Osteoblast (primary cell): ENCODE measurements around the gene TPPP. TPM values are rescaled to one million over a fixed set of nuclear protein-coding genes. Genes with fewer than 3 reads are reported as not detected.
"Not testable (repeated sequence)": the region's sequence is repeated elsewhere in the genome, so short reads cannot be mapped to it uniquely, and the experiment has no call there.

Source experiments
- DNase-seq: peaks from one replicate; pipeline ENCODE4 v3.0.0; 2011; ENCODE audit warnings: low spot score, mixed read lengths; ENCODE audit not compliant: insufficient read length; ENCODE audit errors: missing footprints
- H2AFZ ChIP-seq: 2 replicates; pipeline ENCODE4 v1.6.0; 2011; ENCODE audit warnings: mild to moderate bottlenecking, low read length
- H3K27ac ChIP-seq: 2 replicates; pipeline ENCODE4 v1.5.1; 2011; ENCODE audit warnings: mild to moderate bottlenecking, low read depth, low read length, moderate library complexity
- H3K27me3 ChIP-seq: 2 replicates; pipeline ENCODE4 v1.6.0; 2012; ENCODE audit warnings: mild to moderate bottlenecking, control low read depth, inconsistent platforms, low read length, moderate library complexity; ENCODE audit not compliant: insufficient read depth
- H3K36me3 ChIP-seq: 2 replicates; pipeline ENCODE4 v1.5.1; 2011; ENCODE audit warnings: mild to moderate bottlenecking, low read length, control low read depth, moderate library complexity; ENCODE audit not compliant: insufficient read depth
- H3K4me1 ChIP-seq: 2 replicates; pipeline ENCODE4 v1.5.1; 2011; ENCODE audit warnings: mild to moderate bottlenecking, low read length, control low read depth, moderate library complexity; ENCODE audit not compliant: insufficient read depth
- H3K4me2 ChIP-seq: 2 replicates; pipeline ENCODE4 v1.6.0; 2011; ENCODE audit warnings: mild to moderate bottlenecking, low read length; ENCODE audit not compliant: insufficient read depth
- H3K4me3 ChIP-seq: fragments of 200-600 bp; sonication (generic); 3 replicates; pipeline ENCODE4 v1.5.1; 2012; ENCODE audit warnings: mild to moderate bottlenecking, low read length, inconsistent platforms; ENCODE audit not compliant: insufficient read depth
- H3K79me2 ChIP-seq: 2 replicates; pipeline ENCODE4 v1.6.0; 2012; ENCODE audit warnings: mild to moderate bottlenecking, low read length, control low read depth, inconsistent platforms; ENCODE audit not compliant: insufficient read depth
- H3K9me3 ChIP-seq: 2 replicates; pipeline ENCODE4 v1.5.1; 2011; ENCODE audit warnings: low read depth, low read length, control low read depth
- H4K20me1 ChIP-seq: 2 replicates; pipeline ENCODE4 v1.6.0; 2012; ENCODE audit warnings: mild to moderate bottlenecking, low read length, control low read depth; ENCODE audit not compliant: insufficient read depth
- CTCF ChIP-seq: IDR thresholded peaks from 2 replicates; pipeline ENCODE4 v1.5.1; 2011; ENCODE audit warnings: mild to moderate bottlenecking, low read depth, low read length, moderate library complexity; ENCODE audit errors: extremely low read depth
- total RNA-seq: library from RNA; depleted of rRNA; stranded (reverse); fragments of >200 nt; gene quantifications from 2 replicates; pipeline ENCODE4 v1.2.3, GENCODE V29; 2012

Gene TPPP
- total RNA-seq, 1 donor: not detected

- not testable (repeated sequence) for H3K27me3 ChIP-seq, DNase-seq, H3K4me1 ChIP-seq, H4K20me1 ChIP-seq, H3K36me3 ChIP-seq, H3K27ac ChIP-seq, H3K4me3 ChIP-seq, H3K79me2 ChIP-seq, H3K9me3 ChIP-seq, H2AFZ ChIP-seq, H3K4me2 ChIP-seq
Observed at GRCh38 chr5:688348-689010, 4.7 kb downstream of the TPPP start.

GRCh38 chr5:686936-687335, 6.2 kb downstream of the TPPP start:
- H2AFZ ChIP-seq, DNase-seq, H4K20me1 ChIP-seq, H3K4me2 ChIP-seq, H3K36me3 ChIP-seq, H3K27me3 ChIP-seq, H3K27ac ChIP-seq, H3K4me3 ChIP-seq, H3K4me1 ChIP-seq, H3K9me3 ChIP-seq, H3K79me2 ChIP-seq: not testable (repeated sequence)

- H3K27me3 ChIP-seq, H4K20me1 ChIP-seq, H3K27ac ChIP-seq, H2AFZ ChIP-seq, H3K36me3 ChIP-seq, H3K4me2 ChIP-seq, H3K4me3 ChIP-seq, H3K4me1 ChIP-seq, DNase-seq, H3K79me2 ChIP-seq, H3K9me3 ChIP-seq: not testable (repeated sequence)
Observed at GRCh38 chr5:686172-686523, 7.0 kb downstream of the TPPP start.

- Histone ChIP-seq H2AFZ (no peak overlapping the region), H3K27ac (no peak overlapping the region), H3K4me1 (no peaks in the 10 kb centered on the region), H3K4me2 (no peak overlapping the region), H3K36me3 (no peaks in the 10 kb centered on the region), H3K4me3 (no peak overlapping the region), H3K9me3 (no peaks in the 10 kb centered on the region), H3K79me2 (no peaks in the 10 kb centered on the region), H4K20me1 (no peaks in the 10 kb centered on the region), H3K27me3 (no peaks in the 10 kb centered on the region)
- DNase-seq: peak; percentile 67
- TF ChIP-seq CTCF: no peak
Observed at GRCh38 chr5:685262-686171, 7.6 kb downstream of the TPPP start.

- Histone ChIP-seq H4K20me1 (no peaks in the 10 kb centered on the region), H3K27me3 (no peaks in the 10 kb centered on the region), H3K27ac (no peak overlapping the region), H2AFZ (no peak overlapping the region), H3K4me3 (no peak overlapping the region), H3K36me3 (no peaks in the 10 kb centered on the region), H3K9me3 (no peaks in the 10 kb centered on the region), H3K4me1 (no peaks in the 10 kb centered on the region), H3K4me2 (no peak overlapping the region), H3K79me2 (no peaks in the 10 kb centered on the region)
- DNase-seq: peak; percentile 56
- no peak for TF ChIP-seq CTCF
Observed at GRCh38 chr5:684751-685216, 8.4 kb downstream of the TPPP start.
